ENCODE measurements around the gene CCDC195.

DNA sequence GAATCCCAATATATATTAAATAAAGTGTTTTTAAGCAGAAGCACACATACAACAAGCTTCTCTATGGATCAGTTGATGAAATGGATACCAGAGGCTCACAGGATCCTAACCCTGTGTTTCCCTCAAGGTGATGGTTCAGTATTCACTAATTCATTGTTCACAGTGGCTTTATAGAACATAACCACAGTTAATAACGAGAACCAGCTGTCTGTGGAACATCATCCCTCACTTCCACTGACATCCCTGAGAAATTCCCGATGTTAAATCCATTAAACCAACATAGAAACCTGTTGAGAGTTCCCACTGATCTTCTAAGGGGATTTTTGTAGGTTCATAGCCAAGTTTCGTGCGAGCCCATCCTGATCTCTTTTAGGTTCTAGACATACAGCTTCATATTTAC, 29.0 kb downstream of the CCDC195 start:
- no peak for TF ChIP-seq CTCF (IDR thresholded peaks at IDR 0.05)
- no peak for TF ChIP-seq POLR2A (IDR thresholded peaks at IDR 0.05)

Data from testis (tissue), 2 donors.